HG03045 (cell line): ENCODE results near the gene CIAO2A.

Experiments used
- ATAC-seq: cut with Tn5 transposase; IDR thresholded peaks from one replicate; pipeline ENCODE4 v1.9.1; 2021; ENCODE audit warnings: mild to moderate bottlenecking, moderate library complexity; ENCODE audit not compliant: unreplicated experiment

CIAO2A gene

DNA sequence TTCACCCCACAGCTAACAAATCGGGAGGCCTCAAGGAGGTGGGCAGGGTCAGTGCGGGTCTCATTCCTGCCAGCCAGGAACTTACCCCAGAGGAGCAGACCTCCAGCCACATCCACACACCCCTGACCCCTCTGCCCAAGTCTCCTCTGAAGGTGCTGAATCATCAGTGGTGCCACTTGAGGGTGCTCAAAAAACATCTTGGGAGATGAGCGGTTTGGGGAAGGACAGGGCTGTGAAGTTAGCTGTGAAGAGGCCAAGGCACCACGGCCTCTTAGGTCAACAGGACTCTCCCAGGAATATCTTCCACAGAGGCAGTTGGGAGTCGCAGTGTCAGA is 48.6 kb downstream of the CIAO2A start:
- ATAC-seq = no peak

DNA sequence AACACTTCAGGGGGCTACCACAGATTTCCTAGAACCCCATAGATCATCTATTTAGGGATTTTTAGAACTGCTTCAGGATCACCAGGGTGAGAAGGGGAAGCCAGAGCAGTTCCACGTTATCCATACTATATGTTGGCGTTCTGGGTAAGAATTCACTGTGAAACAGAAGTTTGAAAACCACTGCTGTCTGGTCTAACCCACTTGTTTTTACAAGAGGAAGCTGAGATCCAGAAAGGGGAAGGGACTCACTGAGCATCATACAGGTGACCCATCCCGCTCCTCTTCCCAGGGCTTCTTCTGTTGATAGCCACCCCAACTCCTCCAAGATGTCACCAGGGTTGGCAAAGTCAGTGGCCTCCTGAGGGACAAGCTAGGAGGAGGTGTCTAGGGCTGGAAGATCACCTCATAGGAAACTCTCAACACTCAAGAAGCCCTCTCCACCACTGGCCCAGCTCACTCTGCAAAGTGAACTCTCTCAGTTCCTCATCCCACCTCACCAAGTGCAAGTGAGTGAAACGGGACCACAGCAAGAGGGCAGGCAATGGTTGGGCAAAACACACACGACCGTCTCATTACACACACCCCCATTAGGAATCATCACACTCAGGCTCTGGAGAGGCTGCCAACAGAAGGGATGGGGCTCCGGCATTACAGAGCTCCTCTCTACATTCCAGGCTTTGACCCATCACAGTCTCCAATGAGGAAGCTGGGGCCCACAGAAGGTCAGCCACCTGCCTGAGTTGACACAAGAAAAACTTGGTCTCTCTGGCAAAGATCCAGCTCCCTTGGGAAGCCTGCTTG is 49.1 kb downstream of the CIAO2A start:
- ATAC-seq = no peak

DNA sequence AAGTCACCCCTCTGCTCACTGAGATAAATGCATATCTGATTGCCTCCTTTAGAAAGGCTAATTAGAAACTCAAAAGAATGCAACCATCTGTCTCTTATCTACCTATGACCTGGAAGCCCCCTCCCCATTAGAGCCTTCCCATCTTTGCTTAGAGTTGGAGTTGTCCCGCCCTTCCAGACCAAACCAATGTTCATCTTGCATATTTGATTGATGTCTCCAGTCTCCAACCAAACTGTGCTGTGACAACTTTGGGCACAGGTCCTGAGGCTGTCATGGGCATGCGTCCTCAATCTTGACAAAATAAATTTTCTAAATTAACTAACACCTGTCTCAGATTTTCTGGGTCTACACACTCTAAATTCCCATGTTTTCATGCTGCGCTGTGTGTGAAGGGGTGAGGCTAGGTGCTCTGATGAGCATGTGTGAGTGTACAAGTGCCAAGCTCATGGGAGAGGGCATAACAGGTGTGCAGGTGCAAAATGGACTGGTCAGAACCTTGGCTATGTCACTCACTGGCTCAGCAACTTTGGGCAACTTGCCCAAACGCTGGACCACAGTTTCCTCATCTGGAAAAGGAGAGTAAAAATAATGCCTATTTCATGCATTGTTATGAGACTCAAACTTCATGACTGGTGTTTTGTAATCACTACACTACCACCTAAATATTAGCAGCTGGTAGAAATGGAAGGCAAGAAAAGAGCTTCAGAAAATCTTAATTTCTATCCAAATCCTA is 54.6 kb downstream of the CIAO2A start:
- no peak for ATAC-seq

DNA sequence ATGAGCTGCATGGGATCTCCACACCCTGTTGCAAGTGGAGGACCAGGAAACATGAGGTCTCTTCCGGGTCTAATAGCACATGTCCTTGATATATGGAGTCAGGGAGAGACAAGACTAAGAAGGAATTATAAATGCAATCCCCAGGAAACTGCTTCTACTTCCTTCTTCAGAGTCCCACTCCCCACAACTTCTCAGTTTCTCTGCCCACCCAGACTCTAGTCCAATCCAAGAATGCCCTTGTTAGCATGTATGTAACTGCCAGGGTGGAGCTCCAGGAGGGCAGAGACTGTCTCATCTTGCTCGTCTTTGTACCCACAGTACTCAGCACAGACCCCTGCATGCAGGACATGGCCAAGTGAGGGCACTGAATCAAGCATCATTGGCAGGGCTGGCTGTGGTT is 55.7 kb downstream of the CIAO2A start:
- ATAC-seq = no peak

DNA sequence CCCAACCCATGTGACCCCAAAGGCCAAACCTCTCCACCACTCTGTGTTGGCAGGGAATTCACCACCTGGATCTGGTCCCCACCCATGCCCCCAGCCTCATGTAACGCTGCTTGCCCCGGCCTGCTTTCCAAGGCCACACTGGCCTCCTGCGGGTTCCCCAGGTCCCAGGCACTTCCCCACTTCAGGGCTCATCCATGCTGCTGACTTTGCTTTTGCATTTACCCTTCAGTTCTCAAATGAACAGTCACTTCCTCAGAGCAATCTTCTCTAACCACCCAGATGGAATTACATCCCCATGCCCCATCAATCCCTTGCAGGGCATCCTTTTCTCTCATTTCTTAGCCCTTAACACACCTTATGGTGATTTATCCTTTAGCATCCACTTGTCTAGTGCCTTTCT is 56.5 kb downstream of the CIAO2A start:
- ATAC-seq = no peak

DNA sequence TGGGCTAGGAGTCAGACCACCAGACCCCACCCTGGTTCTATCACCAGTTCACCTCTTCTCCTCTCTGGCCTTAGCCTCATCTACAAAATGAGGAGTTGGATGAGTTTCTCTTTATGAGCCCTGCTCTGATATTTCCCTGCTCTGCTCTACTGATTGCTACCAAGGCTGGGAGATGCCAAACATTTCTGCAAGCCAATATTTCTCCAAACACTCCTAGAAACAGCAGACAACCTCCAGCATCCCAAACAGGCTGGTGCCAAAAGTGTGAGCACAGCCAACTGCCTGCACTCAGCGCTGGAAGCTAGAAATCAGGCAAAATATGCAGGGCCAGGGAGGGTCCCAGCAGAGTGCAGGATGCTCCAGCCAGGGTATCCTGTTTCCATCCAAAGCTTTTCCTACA is 58.1 kb downstream of the CIAO2A start:
- no peak for ATAC-seq

DNA sequence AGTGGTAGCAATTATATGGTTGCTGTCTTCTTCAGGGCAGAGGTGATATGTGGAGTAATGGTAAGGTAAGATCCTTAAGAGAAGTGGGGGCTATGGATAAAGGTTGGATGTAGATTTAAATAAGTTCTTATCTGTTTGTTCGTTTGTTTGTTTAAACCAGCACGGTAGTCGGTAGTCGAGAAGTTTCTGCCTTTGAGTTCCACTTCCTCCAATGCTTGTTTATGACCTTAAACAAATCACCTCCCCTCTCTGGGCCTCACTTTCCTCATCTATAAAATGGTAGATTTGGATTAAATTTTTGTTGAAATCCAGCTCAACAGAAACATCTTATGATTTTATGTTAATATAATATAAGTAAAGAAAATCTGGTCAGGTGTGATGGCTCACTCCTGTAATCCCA is 59.1 kb downstream of the CIAO2A start:
- ATAC-seq = no peak

DNA sequence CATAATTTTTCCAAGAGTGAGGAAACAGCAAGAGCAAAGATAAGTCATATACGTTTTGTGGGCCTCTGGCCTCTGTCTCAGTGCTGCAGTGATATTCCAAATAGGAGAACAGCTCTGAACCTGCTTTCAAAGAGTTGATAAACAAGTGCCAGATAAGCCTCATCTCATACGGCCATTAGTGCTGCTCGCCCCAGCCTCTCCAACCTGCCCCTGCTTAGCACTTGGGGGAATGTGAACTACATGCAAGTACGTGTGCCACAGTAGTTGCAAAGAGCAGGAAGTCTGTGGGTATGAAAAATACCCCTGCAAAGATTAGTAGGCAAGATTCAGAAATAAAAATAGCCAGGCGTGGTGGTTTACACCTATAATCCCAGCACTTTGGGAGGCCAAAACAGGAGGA is 61.3 kb downstream of the CIAO2A start:
- no peak for ATAC-seq

DNA sequence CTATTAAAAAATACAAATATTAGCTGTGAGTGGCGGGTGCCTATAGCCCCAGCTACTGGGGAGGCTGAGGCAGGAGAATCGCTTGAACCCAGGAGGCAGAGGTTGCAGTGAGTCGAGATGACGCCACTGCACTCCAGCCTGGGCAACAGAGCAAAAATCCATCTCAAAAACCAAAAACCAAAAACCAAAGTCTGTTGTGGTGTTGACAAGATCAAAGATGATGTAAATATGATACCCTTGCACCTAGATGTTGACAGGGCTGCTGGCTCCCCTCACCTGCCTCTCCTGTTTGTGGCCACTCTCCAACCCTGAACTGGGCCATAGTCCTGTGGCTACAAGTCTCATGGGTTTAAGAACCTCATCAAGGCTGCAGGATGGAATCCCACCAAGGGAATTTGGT is 63.5 kb downstream of the CIAO2A start:
- no peak for ATAC-seq

DNA sequence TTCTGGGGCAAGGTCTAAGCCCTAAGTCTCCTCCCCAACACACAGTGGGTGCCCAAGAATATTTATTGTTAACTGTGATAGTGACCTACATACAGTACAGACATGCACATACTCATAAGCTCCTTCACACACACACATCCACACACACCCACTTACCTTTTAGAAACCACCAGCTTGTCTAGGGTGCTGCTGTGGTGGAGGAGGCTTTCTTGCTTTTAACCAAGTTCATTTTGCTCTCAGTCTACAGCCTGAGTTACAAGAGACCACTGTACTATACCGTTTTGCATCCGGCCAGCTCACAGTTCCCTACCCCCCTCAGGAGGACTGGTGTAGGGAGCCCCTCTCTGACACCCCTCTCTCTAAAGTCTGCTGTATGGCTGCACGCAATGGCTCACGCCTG is 64.0 kb downstream of the CIAO2A start:
- ATAC-seq = no peak

DNA sequence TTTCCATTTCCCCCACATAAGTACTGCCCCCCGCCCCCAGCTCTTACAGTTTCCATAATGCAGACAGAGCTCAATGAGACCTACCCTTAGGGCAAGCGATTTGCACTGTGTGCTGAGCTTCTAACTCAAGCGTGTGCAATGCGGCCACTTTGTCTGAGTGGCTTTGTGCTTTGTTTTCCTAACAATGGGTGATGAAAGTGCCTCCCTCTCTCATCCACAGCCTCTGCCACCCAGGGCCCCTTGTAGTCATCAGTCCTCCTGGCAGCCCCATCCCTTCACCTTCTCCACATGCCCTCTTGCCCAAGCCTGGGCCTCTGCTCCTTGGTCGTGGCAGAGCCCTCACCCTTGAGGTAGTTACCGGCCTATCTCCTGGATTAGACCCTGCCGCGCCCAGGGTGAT is 64.5 kb downstream of the CIAO2A start:
- ATAC-seq = no peak

DNA sequence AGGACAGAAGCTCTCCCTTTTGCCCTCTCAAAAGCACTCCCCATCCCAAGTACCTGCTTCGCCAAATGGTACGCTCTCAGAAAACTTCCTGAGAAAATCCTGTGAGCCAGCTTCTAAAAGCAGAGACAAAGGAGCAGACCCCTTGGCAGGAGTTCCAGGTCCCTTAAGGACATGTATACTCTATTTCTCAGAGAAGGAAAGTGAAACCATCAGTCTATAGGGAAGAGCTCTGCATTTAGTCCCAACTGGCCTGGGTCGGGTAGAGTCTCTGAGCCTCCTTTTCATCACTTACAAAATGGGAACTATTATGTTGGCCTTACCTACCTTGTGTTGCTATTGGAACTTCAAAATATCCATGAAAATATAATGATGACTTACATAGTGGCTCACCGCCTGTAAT is 67.0 kb downstream of the CIAO2A start:
- ATAC-seq = no peak

DNA sequence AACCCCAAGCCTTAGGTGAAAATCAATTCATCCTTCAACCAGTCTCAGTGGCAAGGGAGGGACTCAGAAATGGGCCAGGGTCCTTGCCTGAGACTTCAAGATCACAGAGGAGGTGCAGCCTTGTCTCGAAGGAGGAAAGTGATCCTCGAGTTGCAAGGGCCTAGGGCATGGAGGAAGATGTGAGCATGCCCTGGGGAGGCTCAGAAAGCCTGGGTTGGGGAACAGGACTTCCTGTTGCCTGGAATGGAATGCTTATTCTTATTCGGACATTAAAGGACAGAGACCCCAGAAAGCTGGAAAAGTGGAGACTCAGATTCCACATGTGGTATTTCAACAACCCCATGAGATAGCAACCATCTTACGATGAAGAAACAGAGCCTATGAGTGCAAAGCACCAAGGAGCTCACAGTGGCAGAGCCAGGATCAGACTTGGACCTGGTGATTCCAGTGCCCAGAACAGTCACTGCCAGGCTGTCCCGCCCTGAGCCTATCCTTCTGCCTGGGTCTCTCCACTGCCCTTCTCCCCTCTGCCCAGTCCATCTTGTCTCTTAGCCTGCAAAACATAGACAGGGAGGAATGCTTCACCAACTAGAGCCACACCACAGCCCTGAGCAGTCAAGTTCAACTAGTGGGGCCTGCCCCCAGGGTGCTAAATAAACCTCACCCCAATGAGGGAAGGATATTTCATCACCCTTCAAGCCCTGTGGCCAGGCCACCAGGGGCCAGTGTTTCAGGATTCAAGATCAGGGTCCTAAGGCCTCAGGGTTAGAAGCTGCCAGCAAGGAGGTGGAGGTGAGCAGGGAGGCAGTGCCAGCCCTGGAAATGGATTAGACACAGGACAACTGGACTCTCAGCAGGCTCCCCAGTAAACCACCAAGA is 69.2 kb downstream of the CIAO2A start:
- no peak for ATAC-seq

DNA sequence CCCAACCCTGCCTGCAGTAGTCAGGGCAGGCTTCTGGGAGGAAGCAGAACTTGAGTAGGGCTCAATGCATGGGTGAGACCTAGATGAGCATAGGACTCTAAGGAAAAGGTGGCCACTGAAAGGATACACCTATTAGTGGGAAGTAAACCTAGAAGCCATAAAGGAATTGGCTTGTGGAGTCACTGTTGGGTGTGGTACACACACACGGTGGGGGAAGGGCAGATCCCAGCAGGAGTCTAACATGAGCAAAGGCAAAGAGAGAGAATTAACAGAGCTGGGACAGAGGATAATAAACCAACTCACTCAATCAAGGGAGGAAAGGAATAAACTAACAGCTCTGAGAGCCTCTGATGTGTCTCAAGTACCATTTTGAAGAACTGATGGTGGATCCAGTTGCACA is 70.4 kb downstream of the CIAO2A start:
- no peak for ATAC-seq

DNA sequence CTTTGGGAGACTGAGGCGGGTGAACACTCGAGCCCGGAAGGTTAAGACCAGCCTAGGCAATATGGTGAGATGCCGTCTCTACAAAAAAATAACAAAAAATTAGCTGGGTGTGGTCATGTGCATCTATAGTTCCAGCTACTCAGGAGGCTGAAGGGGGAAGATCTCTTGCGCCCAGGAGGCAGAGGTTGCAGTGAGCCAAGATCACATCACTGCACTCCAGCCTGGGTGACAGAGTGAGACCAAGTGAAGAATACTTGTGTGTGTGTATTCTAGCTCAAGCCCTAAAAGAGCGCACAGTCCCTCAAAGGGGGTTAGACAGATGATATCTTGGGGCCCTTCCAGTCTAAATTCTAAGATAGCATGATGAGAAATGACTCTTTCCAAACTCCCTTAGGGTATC is 71.1 kb downstream of the CIAO2A start:
- no peak for ATAC-seq
